Measurements from ENCODE around the gene WIPF3. TPM values are rescaled to one million over a fixed set of nuclear protein-coding genes. Genes with fewer than 3 reads are reported as not detected.

WIPF3 gene
- total and polyA plus RNA-seq, 10 of the 15 experiments (the other 5 are each of a cell fraction or from before 2014, with no cell fraction given) = 0.03 to 0.05 TPM; not detected in 8

GRCh38 chr7:29805031-29805430 is 1.3 kb upstream of the WIPF3 start:
- Histone ChIP-seq H4K20me1 (ENCODE audit: control insufficient read depth, insufficient read depth) (no peaks in the 10 kb centered on the region), H3K79me2 (ENCODE audit: control insufficient read depth, insufficient read depth, low read length) (no peaks in the 10 kb centered on the region), H3K27me3 (replicated peaks in 1 of 2; ENCODE audit: control insufficient read depth in 2 of 2, insufficient read depth in 2 of 2, low read length in 1 of 2) (peaks cover 8 to 21% of the 10 kb centered on the region in 2 experiments), H3K9ac (ENCODE audit: control insufficient read depth, insufficient read depth, low read length) (no peak overlapping the region), H3K4me2 (ENCODE audit: control insufficient read depth, insufficient read depth) (no peak overlapping the region), H3K4me1 (ENCODE audit: control insufficient read depth, insufficient read depth, low read length) (no peaks in the 10 kb centered on the region), H3K27ac (ENCODE audit: control insufficient read depth, insufficient read depth) (no peak overlapping the region), H3K4me3 (no peak overlapping the region), H3K36me3 (ENCODE audit: control insufficient read depth in 2 of 2, insufficient read depth in 2 of 2, low read length in 1 of 2) (no peaks in the 10 kb centered on the region), H2AFZ (ENCODE audit: control insufficient read depth, low read depth, low read length) (no peak overlapping the region), H3K9me3 (replicated peaks; ENCODE audit: control insufficient read depth, insufficient read depth, low read length) (no peaks in the 10 kb centered on the region)
- POLR2A ChIA-PET = no interaction called here
- 50% methylated on average over 7 of the region's 7 CpGs for WGBS (ENCODE audit: insufficient coverage, insufficient replicate concordance, low lambda C conversion rate, missing lambda C conversion rate)
- intact Hi-C loops (cut with micrococcal nuclease; ENCODE audit: unreplicated experiment) = no loop called here
- CTCF ChIA-PET = interaction anchor here (1.5 kb wide), 1 partner anchor 9 kb away, joined by 6 read pairs; no protein-coding TSS in a partner anchor
- TF ChIP-seq NR2F1 (conservative IDR thresholded peaks at IDR 0.05) (no peak), GATAD2B (conservative IDR thresholded peaks at IDR 0.05; ENCODE audit: low read depth) (no peak), PAX8 (IDR thresholded peaks at IDR 0.05) (no peak), RCOR1 (conservative IDR thresholded peaks at IDR 0.05; ENCODE audit: low read depth, low read length) (no peak)
- TF ChIP-seq, protein P1, sequence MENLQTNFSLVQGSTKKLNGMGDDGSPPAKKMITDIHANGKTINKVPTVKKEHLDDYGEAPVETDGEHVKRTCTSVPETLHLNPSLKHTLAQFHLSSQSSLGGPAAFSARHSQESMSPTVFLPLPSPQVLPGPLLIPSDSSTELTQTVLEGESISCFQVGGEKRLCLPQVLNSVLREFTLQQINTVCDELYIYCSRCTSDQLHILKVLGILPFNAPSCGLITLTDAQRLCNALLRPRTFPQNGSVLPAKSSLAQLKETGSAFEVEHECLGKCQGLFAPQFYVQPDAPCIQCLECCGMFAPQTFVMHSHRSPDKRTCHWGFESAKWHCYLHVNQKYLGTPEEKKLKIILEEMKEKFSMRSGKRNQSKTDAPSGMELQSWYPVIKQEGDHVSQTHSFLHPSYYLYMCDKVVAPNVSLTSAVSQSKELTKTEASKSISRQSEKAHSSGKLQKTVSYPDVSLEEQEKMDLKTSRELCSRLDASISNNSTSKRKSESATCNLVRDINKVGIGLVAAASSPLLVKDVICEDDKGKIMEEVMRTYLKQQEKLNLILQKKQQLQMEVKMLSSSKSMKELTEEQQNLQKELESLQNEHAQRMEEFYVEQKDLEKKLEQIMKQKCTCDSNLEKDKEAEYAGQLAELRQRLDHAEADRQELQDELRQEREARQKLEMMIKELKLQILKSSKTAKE (IDR thresholded peaks at IDR 0.05; ENCODE audit: low read depth, poor library complexity, severe bottlenecking) = no peak
- ATAC-seq (no peak), FAIRE-seq (no peak), DNase-seq (ENCODE audit: low read depth, low spot score) (no peak)
- no TSS peak for BruUV-seq (replicated peaks)
- RAD21 ChIA-PET (ENCODE audit: unreplicated experiment) = no interaction called here
- SMC1A ChIA-PET (ENCODE audit: uncharacterized antibody, unreplicated experiment) = no interaction called here
- in situ Hi-C loops (cut with MboI) = no loop called here

GRCh38 chr7:29805886-29806207 is 461 bp upstream of the WIPF3 start:
- SMC1A ChIA-PET (ENCODE audit: uncharacterized antibody, unreplicated experiment) = no interaction called here
- no peaks in the 10 kb centered on the region for H3K9me3 ChIP-seq (replicated peaks; ENCODE audit: control insufficient read depth, insufficient read depth, low read length)
- intact Hi-C loops (cut with micrococcal nuclease; ENCODE audit: unreplicated experiment) = no loop called here
- peaks cover 8 to 23% of the 10 kb centered on the region in 2 experiments for H3K27me3 ChIP-seq (replicated peaks in 1 of 2; ENCODE audit: control insufficient read depth in 2 of 2, insufficient read depth in 2 of 2, low read length in 1 of 2)
- H3K9ac ChIP-seq (ENCODE audit: control insufficient read depth, insufficient read depth, low read length) = no peak overlapping the region
- no peak overlapping the region for H3K27ac ChIP-seq (ENCODE audit: control insufficient read depth, insufficient read depth)
- H2AFZ ChIP-seq (ENCODE audit: control insufficient read depth, low read depth, low read length) = no peak overlapping the region
- no peak overlapping the region for H3K4me3 ChIP-seq
- in situ Hi-C loops (cut with MboI) = no loop called here
- no peaks in the 10 kb centered on the region for H4K20me1 ChIP-seq (ENCODE audit: control insufficient read depth, insufficient read depth)
- H3K4me1 ChIP-seq (ENCODE audit: control insufficient read depth, insufficient read depth, low read length) = no peaks in the 10 kb centered on the region
- no TSS peak for BruUV-seq (replicated peaks)
- no peaks in the 10 kb centered on the region for H3K36me3 ChIP-seq (ENCODE audit: control insufficient read depth in 2 of 2, insufficient read depth in 2 of 2, low read length in 1 of 2)
- no peak for DNase-seq (ENCODE audit: low read depth, low spot score)
- no peaks in the 10 kb centered on the region for H3K79me2 ChIP-seq (ENCODE audit: control insufficient read depth, insufficient read depth, low read length)
- CTCF ChIA-PET = interaction anchor here (1.5 kb wide), 1 partner anchor 10 kb away, joined by 6 read pairs; no protein-coding TSS in a partner anchor
- ATAC-seq = no peak
- 72% methylated on average over 12 of the region's 12 CpGs for WGBS (ENCODE audit: insufficient coverage, insufficient replicate concordance, low lambda C conversion rate, missing lambda C conversion rate)
- POLR2A ChIA-PET = no interaction called here
- no peak for FAIRE-seq
- RAD21 ChIA-PET (ENCODE audit: unreplicated experiment) = no interaction called here
- H3K4me2 ChIP-seq (ENCODE audit: control insufficient read depth, insufficient read depth) = no peak overlapping the region
- TF ChIP-seq HDAC2 (IDR thresholded peaks at IDR 0.05) (no peak), STAT1 (conservative IDR thresholded peaks at IDR 0.05) (no peak), RB1 (IDR thresholded peaks at IDR 0.05; ENCODE audit: borderline replicate concordance) (no peak), NR2C1 (IDR thresholded peaks at IDR 0.05) (no peak), TCF12 (IDR thresholded peaks at IDR 0.05; ENCODE audit: low read depth, low read length) (no peak), HDAC6 (IDR thresholded peaks at IDR 0.05; ENCODE audit: unreplicated experiment) (no peak), SREBF1 (IDR thresholded peaks at IDR 0.05; ENCODE audit: low read length) (no peak), JUND (IDR thresholded peaks at IDR 0.05; ENCODE audit: low read depth, low read length) (no peak)
- TF ChIP-seq, protein P2, sequence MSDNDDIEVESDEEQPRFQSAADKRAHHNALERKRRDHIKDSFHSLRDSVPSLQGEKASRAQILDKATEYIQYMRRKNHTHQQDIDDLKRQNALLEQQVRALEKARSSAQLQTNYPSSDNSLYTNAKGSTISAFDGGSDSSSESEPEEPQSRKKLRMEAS (IDR thresholded peaks at IDR 0.05; ENCODE audit: low read depth, low read length) = no peak
- TF ChIP-seq, protein P3, sequence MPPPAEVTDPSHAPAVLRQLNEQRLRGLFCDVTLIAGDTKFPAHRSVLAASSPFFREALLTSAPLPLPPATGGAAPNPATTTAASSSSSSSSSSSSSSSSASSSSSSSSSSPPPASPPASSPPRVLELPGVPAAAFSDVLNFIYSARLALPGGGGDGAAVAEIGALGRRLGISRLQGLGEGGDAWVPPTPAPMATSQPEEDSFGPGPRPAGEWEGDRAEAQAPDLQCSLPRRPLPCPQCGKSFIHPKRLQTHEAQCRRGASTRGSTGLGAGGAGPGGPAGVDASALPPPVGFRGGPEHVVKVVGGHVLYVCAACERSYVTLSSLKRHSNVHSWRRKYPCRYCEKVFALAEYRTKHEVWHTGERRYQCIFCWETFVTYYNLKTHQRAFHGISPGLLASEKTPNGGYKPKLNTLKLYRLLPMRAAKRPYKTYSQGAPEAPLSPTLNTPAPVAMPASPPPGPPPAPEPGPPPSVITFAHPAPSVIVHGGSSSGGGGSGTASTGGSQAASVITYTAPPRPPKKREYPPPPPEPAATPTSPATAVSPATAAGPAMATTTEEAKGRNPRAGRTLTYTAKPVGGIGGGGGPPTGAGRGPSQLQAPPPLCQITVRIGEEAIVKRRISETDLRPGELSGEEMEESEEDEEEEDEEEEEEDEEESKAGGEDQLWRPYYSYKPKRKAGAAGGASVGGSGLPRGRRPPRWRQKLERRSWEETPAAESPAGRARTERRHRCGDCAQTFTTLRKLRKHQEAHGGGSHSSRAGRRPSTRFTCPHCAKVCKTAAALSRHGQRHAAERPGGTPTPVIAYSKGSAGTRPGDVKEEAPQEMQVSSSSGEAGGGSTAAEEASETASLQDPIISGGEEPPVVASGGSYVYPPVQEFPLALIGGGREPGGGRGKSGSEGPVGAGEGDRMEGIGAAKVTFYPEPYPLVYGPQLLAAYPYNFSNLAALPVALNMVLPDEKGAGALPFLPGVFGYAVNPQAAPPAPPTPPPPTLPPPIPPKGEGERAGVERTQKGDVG (CRISPR knock-in tag; IDR thresholded peaks at IDR 0.05) = no peak

Measured in GM12878 (cell line).